Naive thymus-derived CD4-positive, alpha-beta T cell (primary cell): Measurements from ENCODE around the gene RAB3C. TPM values are rescaled to one million over a fixed set of nuclear protein-coding genes. Genes with fewer than 3 reads are reported as not detected.
"Not testable (repeated sequence)": the region's sequence is repeated elsewhere in the genome, so short reads cannot be mapped to it uniquely, and the experiment has no call there.

Source experiments
- ATAC-seq: fragments of 150-1000 bp; cut with Tn5 transposase; 2 replicates; pipeline ENCODE4 v1.10.0; 2021; ENCODE audit warnings: mild to moderate bottlenecking, moderate library complexity
- CTCF ChIA-PET: fragments of 350-600 bp; sonication (Branson Sonifier 250); formaldehyde crosslinking; loops from one replicate; lab custom pipeline; 2021; ENCODE audit warnings: antibody characterized with exemption; lab: Charles Lee
- POLR2A ChIA-PET: fragments of 350-600 bp; sonication (Branson Sonifier 250); formaldehyde crosslinking; loops from one replicate; lab custom pipeline; 2021; ENCODE audit warnings: antibody characterized with exemption, inconsistent platforms; lab: Charles Lee
- DNase-seq, 9 donors: peaks; one replicate each; pipeline versions ENCODE4 v3.0.0 to v3.0.0-alpha.2; 2020 to 2022; ENCODE audit warnings: mixed read lengths in 1 of 9
- H3K27ac ChIP-seq: one replicate; pipeline ENCODE4 v1.7.0; 2013; ENCODE audit warnings: mild to moderate bottlenecking, low read depth, low read length, moderate library complexity
- H3K27me3 ChIP-seq, 2 donors: one replicate each; pipeline ENCODE4 v1.7.0; 2013; ENCODE audit warnings: low read length in 2 of 2, mild to moderate bottlenecking in 2 of 2, moderate library complexity in 2 of 2; ENCODE audit not compliant: control insufficient read depth in 2 of 2, insufficient read depth in 2 of 2
- H3K36me3 ChIP-seq, 3 experiments: 1 replicate in 2 of 3; 2 replicates in 1 of 3; pipeline ENCODE4 v1.7.0; 2013; ENCODE audit warnings: low read length in 3 of 3, mild to moderate bottlenecking in 3 of 3, moderate library complexity in 1 of 3; ENCODE audit not compliant: insufficient read depth in 3 of 3, control insufficient read depth in 2 of 3
- H3K4me1 ChIP-seq, 2 donors: one replicate each; pipeline ENCODE4 v1.7.0; 2013; ENCODE audit warnings: low read length in 2 of 2, mild to moderate bottlenecking in 2 of 2, moderate library complexity in 1 of 2; ENCODE audit not compliant: control insufficient read depth in 2 of 2, insufficient read depth in 2 of 2
- H3K4me3 ChIP-seq: 2 replicates; pipeline ENCODE4 v1.7.0; 2013; ENCODE audit warnings: mild to moderate bottlenecking, low read length
- H3K9me3 ChIP-seq, 3 experiments: 1 replicate in 2 of 3; 2 replicates in 1 of 3; pipeline ENCODE4 v1.7.0; 2013; ENCODE audit warnings: low read length in 3 of 3; ENCODE audit not compliant: control insufficient read depth in 2 of 3
- H3K27ac Mint-ChIP-seq, 9 donors: one replicate each; pipeline ENCODE4 v1.8.0; 2020 to 2022; ENCODE audit warnings: mixed read lengths in 9 of 9, mild to moderate bottlenecking in 8 of 9, moderate library complexity in 5 of 9, inconsistent platforms in 2 of 9
- H3K27me3 Mint-ChIP-seq, 5 donors: one replicate each; pipeline ENCODE4 v1.8.0; 2021 to 2022; ENCODE audit warnings: mixed read lengths in 5 of 5, mild to moderate bottlenecking in 1 of 5
- H3K36me3 Mint-ChIP-seq, 5 donors: one replicate each; pipeline ENCODE4 v1.8.0; 2020 to 2022; ENCODE audit warnings: mixed read lengths in 5 of 5, mild to moderate bottlenecking in 3 of 5, inconsistent platforms in 1 of 5
- H3K4me1 Mint-ChIP-seq, 7 donors: one replicate each; pipeline ENCODE4 v1.8.0; 2020 to 2022; ENCODE audit warnings: mixed read lengths in 7 of 7, mild to moderate bottlenecking in 3 of 7, inconsistent platforms in 1 of 7
- H3K4me3 Mint-ChIP-seq, 10 donors: one replicate each; pipeline ENCODE4 v1.8.0; 2020 to 2022; ENCODE audit warnings: mild to moderate bottlenecking in 10 of 10, mixed read lengths in 10 of 10, moderate library complexity in 6 of 10, inconsistent platforms in 2 of 10
- H3K9me3 Mint-ChIP-seq, 11 donors: one replicate each; pipeline ENCODE4 v1.8.0; 2020 to 2022; ENCODE audit warnings: mixed read lengths in 11 of 11, mild to moderate bottlenecking in 4 of 11, inconsistent platforms in 1 of 11, moderate library complexity in 1 of 11
- intact Hi-C, 2 donors: fragments of 100-400 bp; cut with micrococcal nuclease; formaldehyde crosslinking; loops; one replicate each; pipeline ENCODE4 v1.15.1; 2023
- polyA plus RNA-seq, 2 donors: library from polyadenylated mRNA; unstranded; fragments of 300-500 nt; fragmentation: Illumina TruSeq; gene quantifications; one replicate each; pipeline ENCODE4 v1.2.3, GENCODE V29; 2021
- total RNA-seq, 6 experiments: library from RNA in 5 of 6; stranded (reverse) in 5 of 6; gene quantifications; 1 replicate in 5 of 6; 2 replicates in 1 of 6; pipeline ENCODE4 v1.2.3 and lab custom pipeline; 2021 to 2026

RAB3C gene
- total and polyA plus RNA-seq, 7 experiments from 2014 or later: not detected

DNA sequence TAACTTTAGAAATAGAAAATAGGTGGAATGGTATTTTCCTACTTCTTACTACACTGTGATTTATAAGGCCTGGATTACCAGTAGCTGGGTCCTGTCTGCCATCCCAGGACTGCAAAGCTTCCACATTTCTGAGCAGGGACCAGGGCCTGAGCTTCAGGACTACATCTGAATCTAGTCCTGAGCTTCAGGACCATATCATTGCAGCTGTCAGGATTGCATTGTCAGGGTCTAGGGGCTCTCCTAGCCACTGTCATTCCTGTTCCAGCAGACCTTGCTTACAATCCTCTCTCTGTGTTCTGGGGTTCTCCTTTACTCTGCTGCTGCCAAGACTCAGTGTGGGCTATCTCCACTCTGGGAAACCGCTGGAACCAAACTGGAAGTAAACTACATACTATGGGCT, 16.3 kb downstream of the RAB3C start:
- ChIA-PET POLR2A (no interaction called here), CTCF (no interaction called here)
- no peak overlapping the region for H3K4me3 ChIP-seq
- H3K9me3 Mint-ChIP-seq: peaks cover 0 to 29% (median 11%) of the 10 kb centered on the region in 11 donors
- no peak overlapping the region for H3K27ac Mint-ChIP-seq
- no peak for DNase-seq
- no peaks in the 10 kb centered on the region for H3K27me3 ChIP-seq
- ATAC-seq: no peak
- H3K9me3 ChIP-seq: no peaks in the 10 kb centered on the region
- intact Hi-C loops: no loop called here
- H3K27me3 Mint-ChIP-seq: peaks cover 0 to 22% (median 10%) of the 10 kb centered on the region in 5 donors
- H3K4me1 ChIP-seq: no peaks in the 10 kb centered on the region
- H3K36me3 ChIP-seq: no peaks in the 10 kb centered on the region
- peaks cover 0 to 5% (median 0%) of the 10 kb centered on the region in 5 donors for H3K36me3 Mint-ChIP-seq
- H3K27ac ChIP-seq: no peak overlapping the region
- H3K4me1 Mint-ChIP-seq: no peaks in the 10 kb centered on the region
- H3K4me3 Mint-ChIP-seq: no peak overlapping the region

DNA sequence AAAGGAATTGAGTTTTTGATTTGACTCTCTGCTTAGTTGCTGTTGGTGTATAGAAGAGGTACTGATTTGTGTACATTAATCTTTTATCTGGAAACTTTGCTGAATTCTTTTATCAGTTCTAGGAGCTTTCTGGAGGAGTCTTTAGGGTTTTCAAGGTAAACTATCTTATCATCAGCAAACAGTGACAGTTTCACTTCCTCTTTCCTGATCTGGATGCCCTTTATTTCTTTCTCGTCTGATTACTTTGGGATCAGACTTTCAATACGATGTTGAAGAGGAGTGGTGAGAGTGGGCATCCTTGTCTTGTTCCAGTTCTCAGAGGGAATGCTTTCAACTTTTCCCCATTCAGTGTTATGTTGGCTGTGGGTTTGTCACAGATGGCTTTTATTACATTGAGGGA, 17.7 kb downstream of the RAB3C start:
- DNase-seq, H3K27ac Mint-ChIP-seq, POLR2A ChIA-PET, H3K9me3 ChIP-seq, H3K4me3 ChIP-seq, H3K4me3 Mint-ChIP-seq, intact Hi-C loops, H3K36me3 ChIP-seq, H3K27me3 ChIP-seq, ATAC-seq, H3K4me1 Mint-ChIP-seq, H3K36me3 Mint-ChIP-seq, H3K4me1 ChIP-seq, H3K27ac ChIP-seq, CTCF ChIA-PET: not testable (repeated sequence)
- Mint-ChIP-seq H3K9me3 (peaks cover 0 to 39% (median 15%) of the 10 kb centered on the region in 11 donors), H3K27me3 (peaks cover 0 to 29% (median 9%) of the 10 kb centered on the region in 5 donors)

DNA sequence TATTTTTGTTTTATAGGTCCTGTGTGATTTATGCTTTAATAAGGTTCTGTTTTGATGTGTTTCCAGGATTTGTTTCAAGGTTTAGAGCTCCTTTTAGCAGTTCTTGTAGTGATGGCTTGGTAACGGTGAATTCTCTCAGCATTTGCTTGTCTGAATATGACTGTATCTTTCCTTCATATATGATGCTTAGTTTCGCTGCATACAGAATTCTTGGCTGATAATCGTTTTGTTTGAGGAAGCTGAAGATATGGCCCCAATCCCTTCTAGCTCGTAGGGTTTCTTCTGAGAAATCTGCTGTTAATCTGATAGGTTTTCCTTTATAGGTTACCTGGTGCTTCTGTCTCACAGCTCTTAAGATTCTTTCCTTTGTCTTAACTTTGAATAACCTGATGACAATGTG, 20.0 kb downstream of the RAB3C start:
- intact Hi-C loops, H3K36me3 ChIP-seq, H3K27ac ChIP-seq, H3K4me1 Mint-ChIP-seq, H3K4me1 ChIP-seq, POLR2A ChIA-PET, H3K27me3 ChIP-seq, H3K4me3 Mint-ChIP-seq, ATAC-seq, H3K9me3 ChIP-seq, H3K36me3 Mint-ChIP-seq, CTCF ChIA-PET, H3K4me3 ChIP-seq, DNase-seq, H3K27ac Mint-ChIP-seq: not testable (repeated sequence)
- Mint-ChIP-seq H3K27me3 (peaks cover 0 to 29% (median 10%) of the 10 kb centered on the region in 5 donors), H3K9me3 (peaks cover 5 to 48% (median 16%) of the 10 kb centered on the region in 11 donors)

DNA sequence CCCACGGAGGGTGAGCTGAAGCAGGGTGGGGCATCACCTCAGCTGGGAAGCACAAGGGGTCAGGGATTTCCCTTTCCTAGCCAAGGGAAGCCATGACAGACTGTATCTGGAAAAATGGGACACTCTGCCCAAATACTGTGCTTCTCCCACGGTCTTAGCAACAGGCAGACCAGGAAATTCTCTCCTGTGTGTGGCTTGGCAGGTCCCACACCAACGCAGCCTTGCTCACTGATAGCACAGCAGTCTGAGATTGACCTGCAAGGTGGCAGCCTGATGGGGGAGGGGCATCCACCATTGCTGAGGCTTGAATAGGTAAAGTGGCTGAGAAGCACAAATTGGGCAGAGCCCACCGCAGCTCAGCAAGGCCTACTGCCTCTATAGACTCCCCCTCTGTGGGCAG, 23.2 kb downstream of the RAB3C start:
- Mint-ChIP-seq H3K4me3 (no peak overlapping the region), H3K9me3 (peaks cover 5 to 54% (median 21%) of the 10 kb centered on the region in 11 donors), H3K27ac (no peak overlapping the region), H3K27me3 (peaks cover 0 to 29% (median 10%) of the 10 kb centered on the region in 5 donors), H3K4me1 (no peaks in the 10 kb centered on the region), H3K36me3 (peaks cover 0 to 6% (median 3%) of the 10 kb centered on the region in 5 donors)
- no peaks in the 10 kb centered on the region for H3K27me3 ChIP-seq
- H3K4me3 ChIP-seq: no peak overlapping the region
- no peaks in the 10 kb centered on the region for H3K36me3 ChIP-seq
- H3K27ac ChIP-seq: no peak overlapping the region
- H3K9me3 ChIP-seq: no peaks in the 10 kb centered on the region
- ATAC-seq (no peak), DNase-seq (no peak)
- ChIA-PET POLR2A (no interaction called here), CTCF (no interaction called here)
- intact Hi-C loops: no loop called here
- H3K4me1 ChIP-seq: no peaks in the 10 kb centered on the region

DNA sequence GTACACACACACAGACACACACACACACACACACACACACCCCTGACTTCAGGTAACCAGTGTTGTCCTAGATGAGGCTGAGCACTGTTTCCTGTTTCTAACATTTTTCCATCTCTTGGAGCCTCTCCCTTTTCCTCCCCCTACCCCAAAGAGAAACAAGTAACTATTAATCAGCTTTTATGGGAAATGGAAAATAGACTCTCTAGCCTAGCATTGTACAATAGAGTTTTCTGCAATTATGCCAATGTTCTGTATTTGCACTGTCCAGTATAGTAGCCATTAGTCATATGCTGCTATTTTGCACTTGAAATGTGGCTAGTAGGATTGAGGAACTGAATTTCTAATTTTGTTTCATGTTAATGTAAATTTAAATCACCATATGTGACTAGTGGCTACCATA, 33.1 kb downstream of the RAB3C start:
- CTCF ChIA-PET: no interaction called here
- no peak overlapping the region for H3K4me3 ChIP-seq
- no peak for ATAC-seq
- Mint-ChIP-seq H3K4me3 (no peak overlapping the region), H3K4me1 (no peaks in the 10 kb centered on the region), H3K27ac (no peak overlapping the region), H3K27me3 (peaks cover 0 to 6% (median 0%) of the 10 kb centered on the region in 5 donors), H3K9me3 (peaks cover 0 to 4% (median 0%) of the 10 kb centered on the region in 11 donors), H3K36me3 (no peaks in the 10 kb centered on the region)
- POLR2A ChIA-PET: no interaction called here
- intact Hi-C loops: no loop called here
- H3K9me3 ChIP-seq: no peaks in the 10 kb centered on the region
- no peaks in the 10 kb centered on the region for H3K27me3 ChIP-seq
- no peak overlapping the region for H3K27ac ChIP-seq
- DNase-seq: no peak
- no peaks in the 10 kb centered on the region for H3K36me3 ChIP-seq
- no peaks in the 10 kb centered on the region for H3K4me1 ChIP-seq

DNA sequence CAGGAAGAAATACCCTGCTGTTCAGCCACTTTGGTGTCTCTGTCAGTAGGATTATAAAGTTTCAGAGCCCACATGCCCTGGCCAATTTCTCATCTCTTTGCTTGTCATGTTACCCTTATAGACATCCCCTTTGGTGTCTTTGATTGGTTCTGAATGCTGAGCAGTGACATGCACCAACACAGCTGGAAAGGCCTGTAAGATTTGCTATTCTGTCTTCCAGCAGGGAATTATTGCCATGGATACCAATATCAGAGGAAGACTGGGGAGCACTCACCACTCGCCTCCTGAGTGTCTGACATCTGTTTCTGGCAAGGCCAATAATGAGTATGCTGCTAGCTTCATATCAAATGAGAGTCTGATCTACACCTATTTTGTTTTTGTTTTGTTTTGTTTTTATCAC, 34.4 kb downstream of the RAB3C start:
- H3K4me1 Mint-ChIP-seq: no peaks in the 10 kb centered on the region
- no peaks in the 10 kb centered on the region for H3K4me1 ChIP-seq
- H3K4me3 Mint-ChIP-seq: no peak overlapping the region
- no peaks in the 10 kb centered on the region for H3K9me3 ChIP-seq
- H3K4me3 ChIP-seq: no peak overlapping the region
- ChIA-PET POLR2A (no interaction called here), CTCF (no interaction called here)
- no peak for ATAC-seq
- no peaks in the 10 kb centered on the region for H3K36me3 ChIP-seq
- no peaks in the 10 kb centered on the region for H3K36me3 Mint-ChIP-seq
- intact Hi-C loops: no loop called here
- DNase-seq: no peak
- no peak overlapping the region for H3K27ac Mint-ChIP-seq
- H3K9me3 Mint-ChIP-seq: peaks cover 0 to 4% (median 0%) of the 10 kb centered on the region in 11 donors
- H3K27me3 Mint-ChIP-seq: peaks cover 0 to 6% (median 0%) of the 10 kb centered on the region in 5 donors
- no peak overlapping the region for H3K27ac ChIP-seq
- no peaks in the 10 kb centered on the region for H3K27me3 ChIP-seq

DNA sequence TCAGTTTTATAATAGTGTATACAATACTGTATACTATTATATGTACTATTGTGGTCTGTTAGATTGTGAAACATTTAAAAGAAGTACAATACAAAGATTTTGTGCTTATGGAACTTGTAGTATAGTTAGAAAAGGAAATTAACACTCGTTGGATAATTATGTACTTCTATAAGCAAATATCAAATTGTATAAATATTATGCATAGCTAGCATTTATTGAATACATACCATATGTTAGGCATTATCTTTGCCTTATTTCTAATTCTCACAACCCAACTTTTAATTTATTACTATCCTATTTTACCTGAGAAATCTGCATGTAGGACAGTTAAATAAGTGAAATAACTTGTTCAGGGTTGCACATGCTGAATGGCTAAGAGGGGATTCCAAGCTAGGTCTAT, 37.5 kb downstream of the RAB3C start:
- Histone ChIP-seq H3K4me1 (no peaks in the 10 kb centered on the region), H3K4me3 (no peak overlapping the region), H3K27me3 (no peaks in the 10 kb centered on the region), H3K9me3 (no peaks in the 10 kb centered on the region), H3K27ac (no peak overlapping the region), H3K36me3 (no peaks in the 10 kb centered on the region)
- CTCF ChIA-PET: no interaction called here
- no peak overlapping the region for H3K4me3 Mint-ChIP-seq
- no peaks in the 10 kb centered on the region for H3K4me1 Mint-ChIP-seq
- intact Hi-C loops: no loop called here
- DNase-seq (no peak), ATAC-seq (no peak)
- H3K36me3 Mint-ChIP-seq: no peaks in the 10 kb centered on the region
- H3K27ac Mint-ChIP-seq: no peak overlapping the region
- H3K27me3 Mint-ChIP-seq: peaks cover 0 to 13% (median 0%) of the 10 kb centered on the region in 5 donors
- POLR2A ChIA-PET: no interaction called here
- no peaks in the 10 kb centered on the region for H3K9me3 Mint-ChIP-seq
